Endodermal cell (in vitro differentiated cells): Measurements from ENCODE around the gene IGHMBP2. TPM values are rescaled to one million over a fixed set of nuclear protein-coding genes. Genes with fewer than 3 reads are reported as not detected.

Experiments
- DNase-seq: peaks from one replicate; pipeline ENCODE4 v3.0.0-alpha.2; 2017
- H3K27ac ChIP-seq: 2 replicates; pipeline ENCODE4 v1.5.1; 2013; ENCODE audit warnings: mild to moderate bottlenecking, low read depth, low read length, moderate library complexity
- H3K27me3 ChIP-seq: 2 replicates; pipeline ENCODE4 v1.6.1; 2013; ENCODE audit warnings: mild to moderate bottlenecking, low read length, moderate library complexity; ENCODE audit not compliant: insufficient read depth, control insufficient read depth, poor library complexity, severe bottlenecking
- H3K36me3 ChIP-seq: 2 replicates; pipeline ENCODE4 v1.7.0; 2013; ENCODE audit warnings: mild to moderate bottlenecking, low read length, moderate library complexity; ENCODE audit not compliant: control insufficient read depth, insufficient read depth
- H3K4me1 ChIP-seq: one replicate; pipeline ENCODE4 v1.7.0; 2013; ENCODE audit warnings: low read length; ENCODE audit not compliant: control insufficient read depth, insufficient read depth
- H3K4me3 ChIP-seq: 2 replicates; pipeline ENCODE4 v1.5.1; 2013; ENCODE audit warnings: mild to moderate bottlenecking, low read length, moderate library complexity
- H3K9ac ChIP-seq: 2 replicates; pipeline ENCODE4 v1.6.1; 2013; ENCODE audit warnings: mild to moderate bottlenecking, low read length, moderate library complexity; ENCODE audit not compliant: poor library complexity, severe bottlenecking; ENCODE audit errors: extremely low read depth
- H3K9me3 ChIP-seq: 2 replicates; pipeline ENCODE4 v1.6.1; 2013; ENCODE audit warnings: mild to moderate bottlenecking, low read length, moderate library complexity; ENCODE audit not compliant: control insufficient read depth
- H3K27ac Mint-ChIP-seq: 2 replicates; pipeline ENCODE4 v1.8.0; 2020; ENCODE audit warnings: mixed read lengths
- H3K27me3 Mint-ChIP-seq: 2 replicates; pipeline ENCODE4 v1.8.0; 2021; ENCODE audit warnings: mild to moderate bottlenecking, mixed read lengths; ENCODE audit not compliant: insufficient read depth
- H3K36me3 Mint-ChIP-seq: 2 replicates; pipeline ENCODE4 v1.8.0; 2020; ENCODE audit warnings: low read depth, mixed read lengths
- H3K4me1 Mint-ChIP-seq: 2 replicates; pipeline ENCODE4 v1.8.0; 2020; ENCODE audit warnings: mixed read lengths
- H3K4me3 Mint-ChIP-seq: 2 replicates; pipeline ENCODE4 v1.8.0; 2020; ENCODE audit warnings: mild to moderate bottlenecking, moderate library complexity, mixed read lengths
- H3K9me3 Mint-ChIP-seq: 2 replicates; pipeline ENCODE4 v1.8.0; 2020; ENCODE audit warnings: mild to moderate bottlenecking, mixed read lengths
- WGBS, 2 experiments: methylation state at CpG; one replicate each; pipeline versions ENCODE4 v1.1.5 to v1.1.7; 2013; ENCODE audit warnings: missing lambda C conversion rate in 2 of 2, mixed read lengths in 1 of 2; ENCODE audit not compliant: insufficient coverage in 1 of 2, insufficient read length in 1 of 2; 5-methylcytosine and 5-hydroxymethylcytosine counted together
- total RNA-seq, 2 donors: library from RNA; stranded (reverse); fragmentation: NEBNext Ultra II Directional in 1 of 2; extraction: Animal tissue kit (Norgen Biotek cat#: 25700) in 1 of 2; gene quantifications; 2 replicates in 1 of 2; 3 replicates in 1 of 2; pipeline ENCODE4 v1.2.1, GENCODE V29; 2021
- TF ChIP-seq, protein P1 (sequence below): fragments of 200-600 bp; sonication (generic); conservative IDR thresholded peaks from 2 replicates; pipeline ENCODE4 v1.5.0; 2021; ENCODE audit warnings: antibody characterized with exemption, mild to moderate bottlenecking

The IGHMBP2 gene
- total RNA-seq, 2 donors from 2014 or later, result 23.9 to 28.3 TPM

DNA sequence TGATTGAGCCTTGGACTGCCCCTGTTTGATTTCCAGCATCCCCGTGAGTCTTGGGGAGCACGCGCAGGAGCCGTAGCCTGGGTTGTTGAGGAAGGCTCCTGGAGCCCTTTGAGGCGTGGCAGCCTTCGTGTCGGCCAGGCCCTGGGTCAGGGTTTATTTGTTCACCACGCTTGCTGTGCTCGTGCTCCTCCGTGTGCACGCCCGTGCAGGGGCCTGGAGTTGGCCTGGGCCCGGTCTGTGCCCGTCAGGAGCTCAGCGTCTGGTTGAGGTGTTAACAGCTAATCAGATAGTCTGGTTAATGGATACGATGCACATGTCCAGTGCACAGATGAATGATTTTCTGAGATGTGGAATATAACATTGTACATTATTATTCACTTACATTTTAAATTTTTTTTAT, 8.0 kb downstream of the IGHMBP2 start:
- no peak overlapping the region for H3K4me3 Mint-ChIP-seq

DNA sequence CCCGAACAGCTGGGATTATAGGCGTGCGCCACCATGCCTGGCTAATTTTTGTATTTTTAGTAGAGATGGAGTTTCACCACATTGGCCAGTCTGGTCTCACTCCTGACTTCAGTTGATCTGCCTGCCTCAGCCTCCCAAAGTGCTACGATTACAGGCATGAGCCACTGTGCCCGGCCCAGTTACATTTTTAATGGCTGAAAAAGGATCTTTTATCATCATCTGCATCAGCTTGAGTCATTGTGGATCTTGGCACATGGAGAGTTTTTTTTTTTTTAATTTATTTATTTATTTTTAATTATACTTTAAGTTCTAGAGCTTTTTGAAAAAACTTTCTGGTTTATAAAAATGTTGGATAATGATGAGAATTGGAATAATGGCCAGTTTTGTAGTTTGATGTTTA, 8.6 kb downstream of the IGHMBP2 start:
- TF ChIP-seq, protein P1, sequence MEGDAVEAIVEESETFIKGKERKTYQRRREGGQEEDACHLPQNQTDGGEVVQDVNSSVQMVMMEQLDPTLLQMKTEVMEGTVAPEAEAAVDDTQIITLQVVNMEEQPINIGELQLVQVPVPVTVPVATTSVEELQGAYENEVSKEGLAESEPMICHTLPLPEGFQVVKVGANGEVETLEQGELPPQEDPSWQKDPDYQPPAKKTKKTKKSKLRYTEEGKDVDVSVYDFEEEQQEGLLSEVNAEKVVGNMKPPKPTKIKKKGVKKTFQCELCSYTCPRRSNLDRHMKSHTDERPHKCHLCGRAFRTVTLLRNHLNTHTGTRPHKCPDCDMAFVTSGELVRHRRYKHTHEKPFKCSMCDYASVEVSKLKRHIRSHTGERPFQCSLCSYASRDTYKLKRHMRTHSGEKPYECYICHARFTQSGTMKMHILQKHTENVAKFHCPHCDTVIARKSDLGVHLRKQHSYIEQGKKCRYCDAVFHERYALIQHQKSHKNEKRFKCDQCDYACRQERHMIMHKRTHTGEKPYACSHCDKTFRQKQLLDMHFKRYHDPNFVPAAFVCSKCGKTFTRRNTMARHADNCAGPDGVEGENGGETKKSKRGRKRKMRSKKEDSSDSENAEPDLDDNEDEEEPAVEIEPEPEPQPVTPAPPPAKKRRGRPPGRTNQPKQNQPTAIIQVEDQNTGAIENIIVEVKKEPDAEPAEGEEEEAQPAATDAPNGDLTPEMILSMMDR, result no peak
- peaks cover 79% of the 10 kb centered on the region for H3K36me3 ChIP-seq

More for the DNA sequence above, 8.0 kb downstream of the IGHMBP2 start:
- H3K4me1 Mint-ChIP-seq, result no peaks in the 10 kb centered on the region
- Histone ChIP-seq H3K9me3 (no peaks in the 10 kb centered on the region), H3K27me3 (no peaks in the 10 kb centered on the region), H3K9ac (no peak overlapping the region), H3K4me1 (no peaks in the 10 kb centered on the region), H3K36me3 (peaks cover 82% of the 10 kb centered on the region), H3K4me3 (no peak overlapping the region), H3K27ac (no peak overlapping the region)
- H3K27me3 Mint-ChIP-seq, result no peaks in the 10 kb centered on the region
- peaks cover 70% of the 10 kb centered on the region for H3K36me3 Mint-ChIP-seq
- H3K27ac Mint-ChIP-seq, result no peak overlapping the region
- 96 to 99% methylated on average over 14 to 15 of the region's 16 CpGs for WGBS, 2 experiments
- DNase-seq, result no peak
- TF ChIP-seq, protein P1, result no peak
- H3K9me3 Mint-ChIP-seq, result no peaks in the 10 kb centered on the region

DNA sequence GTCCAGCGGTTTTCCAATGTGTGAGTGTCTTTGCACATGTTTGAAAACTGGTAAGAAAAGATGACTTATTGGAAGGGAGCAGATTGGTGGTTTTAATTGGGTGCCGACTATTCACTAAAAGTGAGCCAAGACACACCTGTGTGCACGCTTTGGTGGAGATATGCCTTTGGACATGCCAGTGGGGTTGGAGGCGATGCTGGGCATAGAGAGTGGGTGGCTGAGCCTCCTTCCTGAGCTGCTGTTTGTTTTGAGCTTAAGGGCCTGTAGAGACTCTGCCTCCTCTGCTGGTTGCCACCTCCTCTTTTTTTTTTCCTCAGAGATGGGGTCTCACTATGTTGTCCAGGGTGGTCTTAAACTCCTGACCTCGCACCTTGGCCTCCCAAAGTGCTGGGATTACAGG, 9.5 kb downstream of the IGHMBP2 start:
- no peak overlapping the region for H3K4me3 Mint-ChIP-seq
- no peaks in the 10 kb centered on the region for H3K9me3 Mint-ChIP-seq
- TF ChIP-seq, protein P1, result no peak
- H3K27ac ChIP-seq, result no peak overlapping the region
- DNase-seq, result no peak
- peaks cover 74% of the 10 kb centered on the region for H3K36me3 Mint-ChIP-seq
- H3K9me3 ChIP-seq, result no peaks in the 10 kb centered on the region
- H3K27me3 Mint-ChIP-seq, result no peaks in the 10 kb centered on the region
- H3K4me3 ChIP-seq, result no peak overlapping the region
- H3K4me1 Mint-ChIP-seq, result no peaks in the 10 kb centered on the region
- no peak overlapping the region for H3K9ac ChIP-seq
- WGBS, 2 experiments, result 92 to 94% methylated on average over 4 to 5 of the region's 5 CpGs
- H3K36me3 ChIP-seq, result peaks cover 79% of the 10 kb centered on the region
- H3K4me1 ChIP-seq, result no peaks in the 10 kb centered on the region
- no peaks in the 10 kb centered on the region for H3K27me3 ChIP-seq
- no peak overlapping the region for H3K27ac Mint-ChIP-seq

More for the DNA sequence above, 8.6 kb downstream of the IGHMBP2 start:
- Mint-ChIP-seq H3K9me3 (no peaks in the 10 kb centered on the region), H3K27ac (no peak overlapping the region), H3K4me1 (no peaks in the 10 kb centered on the region), H3K4me3 (no peak overlapping the region), H3K27me3 (no peaks in the 10 kb centered on the region), H3K36me3 (peaks cover 72% of the 10 kb centered on the region)
- Histone ChIP-seq H3K9ac (no peak overlapping the region), H3K27me3 (no peaks in the 10 kb centered on the region), H3K27ac (no peak overlapping the region), H3K9me3 (no peaks in the 10 kb centered on the region), H3K4me1 (no peaks in the 10 kb centered on the region), H3K4me3 (no peak overlapping the region)
- DNase-seq, result no peak
- WGBS, 2 experiments, result 88 to 100% methylated on average over 1 to 5 of the region's 5 CpGs
